Raji (cell line): ENCODE results near the gene PDE6C.

Source experiments
- POLR2A ChIP-seq: IDR thresholded peaks from 2 replicates; pipeline ENCODE4 v1.6.1; 2011; ENCODE audit warnings: low read depth, low read length, control low read depth; ENCODE audit not compliant: insufficient read depth

Gene PDE6C

DNA sequence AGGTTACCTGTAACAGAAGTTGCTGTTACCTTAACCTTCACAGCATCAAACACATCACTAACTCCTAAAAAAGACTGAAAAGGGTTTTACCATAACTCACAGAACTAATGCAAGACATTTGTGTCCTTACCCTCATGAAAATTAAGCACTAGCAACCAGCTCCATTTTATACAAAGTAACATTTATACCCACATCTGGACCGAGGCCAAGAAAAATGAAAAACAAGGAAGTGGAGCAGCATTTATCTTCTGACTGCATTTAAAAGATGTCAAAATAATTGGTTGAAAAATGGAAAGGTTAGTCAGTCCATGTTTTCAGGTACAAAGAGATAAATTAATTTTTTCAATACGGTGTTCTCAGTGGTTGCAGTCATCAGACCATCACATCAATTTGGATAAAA, 8.2 kb upstream of the PDE6C start:
- no peak for TF ChIP-seq POLR2A

DNA sequence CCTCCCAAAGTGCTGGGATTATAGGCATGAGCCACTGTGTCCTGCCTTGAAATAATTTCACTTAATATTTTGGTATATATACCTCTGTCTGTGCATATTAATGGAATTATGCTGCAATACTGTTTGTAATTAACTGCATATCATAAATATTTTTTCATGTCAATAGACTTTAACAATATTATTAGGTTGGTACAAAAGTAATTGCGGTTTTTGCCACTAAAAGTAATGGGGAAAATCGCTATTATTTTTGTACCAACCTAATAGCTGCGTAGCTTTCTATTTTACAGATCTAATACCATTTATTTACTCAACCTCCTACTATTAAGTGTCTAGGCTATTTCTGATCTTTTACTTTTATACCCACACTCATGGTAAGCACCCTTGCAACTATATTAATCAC, 3.9 kb upstream of the PDE6C start:
- TF ChIP-seq POLR2A = no peak

DNA sequence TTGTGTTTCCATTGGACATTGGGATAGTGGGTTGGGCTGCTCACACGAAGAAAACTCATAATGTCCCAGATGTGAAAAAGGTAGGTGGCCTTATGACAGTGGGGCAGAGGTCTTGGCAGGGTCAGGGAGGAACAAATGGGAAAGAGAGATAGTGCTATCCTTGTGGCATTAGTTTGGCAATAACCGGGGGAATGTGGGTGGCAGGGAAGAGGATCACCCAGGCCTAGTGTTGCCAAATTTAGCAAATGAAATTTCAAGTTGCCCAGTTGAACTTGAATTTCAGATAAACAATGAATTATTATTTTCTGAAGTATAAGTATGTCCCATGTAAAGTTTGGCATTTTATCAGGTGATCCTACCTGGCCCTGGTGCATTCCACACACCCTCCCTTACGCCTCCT, 789 bp downstream of the PDE6C start:
- no peak for TF ChIP-seq POLR2A

DNA sequence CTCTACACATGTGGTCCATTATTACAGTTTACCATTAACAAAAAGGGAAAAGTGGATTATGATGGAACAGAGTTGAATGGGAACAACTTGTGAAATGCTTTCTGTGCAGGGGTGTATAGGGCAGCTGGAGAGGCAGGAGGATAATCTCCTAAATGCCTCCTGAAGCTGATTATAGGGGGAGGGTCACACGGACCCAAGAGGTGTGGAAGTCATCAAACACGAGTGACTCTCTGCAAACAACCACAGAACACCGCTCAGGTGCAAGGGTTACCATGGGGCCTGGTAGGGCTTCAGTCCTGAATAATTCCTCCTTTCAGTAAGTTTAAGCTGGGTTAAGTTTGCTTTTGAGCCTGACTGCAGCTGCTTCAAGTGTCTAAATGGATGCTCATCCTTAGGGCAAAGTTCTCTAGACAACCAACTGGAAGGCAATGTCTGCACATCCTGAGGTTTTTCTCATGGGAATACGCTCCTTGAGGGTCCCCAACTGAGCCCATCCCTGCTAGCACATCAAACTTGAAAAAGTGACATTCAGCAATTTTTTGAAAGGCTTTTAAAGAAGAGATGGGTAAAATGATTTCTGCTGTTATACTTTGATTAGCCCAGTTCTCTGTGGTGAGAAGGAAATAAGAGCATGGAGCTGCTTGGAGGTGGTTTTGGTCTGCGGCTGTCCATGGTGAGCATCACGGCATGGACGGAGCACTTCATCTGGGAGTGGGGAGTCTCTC, 1.9 kb downstream of the PDE6C start:
- no peak for TF ChIP-seq POLR2A

DNA sequence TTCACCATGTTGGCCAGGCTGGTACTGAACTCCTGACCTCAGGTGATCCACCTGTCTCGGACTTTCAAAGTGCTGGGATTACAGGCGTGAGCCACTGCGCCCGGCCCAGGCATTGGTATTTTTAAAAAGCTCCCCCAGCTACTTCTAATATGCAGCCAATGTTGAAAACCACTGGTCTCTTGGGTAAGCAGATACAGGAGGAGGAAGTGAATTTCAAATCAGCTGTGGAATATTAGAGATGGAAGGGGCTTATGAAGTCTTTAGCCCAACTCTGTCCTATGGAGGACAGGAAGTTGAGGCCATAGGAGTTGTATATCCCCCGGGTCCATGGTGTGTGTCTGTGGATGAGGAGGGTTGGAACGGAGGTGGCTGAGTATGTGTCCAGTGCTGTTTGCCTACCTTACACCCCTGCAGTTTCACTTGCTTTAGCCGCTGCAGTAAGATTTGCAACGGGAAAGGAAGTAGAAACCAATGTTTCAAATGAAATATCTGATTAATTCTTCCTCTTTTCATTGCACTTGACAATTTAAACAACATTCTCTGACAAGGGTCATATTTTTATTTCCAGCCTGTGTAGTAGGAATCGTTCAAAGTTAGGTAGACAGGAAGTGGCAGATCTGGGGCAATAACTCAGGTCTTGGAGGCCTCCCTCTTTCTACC, 3.4 kb downstream of the PDE6C start:
- no peak for TF ChIP-seq POLR2A

DNA sequence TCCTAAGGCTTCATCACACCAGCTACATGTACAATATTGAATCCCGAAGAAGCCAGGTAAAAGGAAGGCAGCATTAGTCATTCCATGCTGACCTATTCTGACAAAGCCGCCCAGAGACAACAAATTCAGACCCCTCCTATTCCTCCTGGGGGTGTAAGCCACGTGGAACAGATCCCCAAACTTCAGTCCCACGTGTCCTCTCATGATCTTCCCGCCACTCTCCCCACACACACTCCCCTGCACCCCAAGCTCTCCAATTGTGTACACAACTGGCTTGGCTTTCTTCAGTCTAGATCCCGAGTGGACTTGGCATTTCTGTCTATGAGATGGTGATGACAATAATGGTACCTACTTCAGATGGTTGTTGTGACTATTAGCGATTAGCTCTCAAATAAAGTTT, 8.6 kb downstream of the PDE6C start:
- TF ChIP-seq POLR2A = no peak

DNA sequence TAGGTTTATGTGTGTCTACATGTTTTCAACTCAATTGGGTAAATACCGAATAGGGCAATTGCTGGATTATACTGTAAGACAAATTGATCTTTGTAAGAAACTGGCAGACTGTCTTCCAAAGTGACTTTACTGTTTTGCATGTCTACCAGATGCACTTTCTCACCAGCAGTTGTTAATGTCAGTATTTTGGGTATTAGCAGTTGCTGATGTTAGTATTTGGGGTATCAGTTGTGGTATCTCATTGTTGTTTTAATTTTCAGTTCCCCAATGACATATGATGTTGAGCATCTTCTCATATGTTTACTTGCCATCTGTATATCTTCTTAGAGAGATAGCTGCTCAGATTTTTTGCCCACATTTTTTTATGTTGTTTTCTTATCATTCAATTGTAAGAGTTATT, 10.6 kb downstream of the PDE6C start:
- no peak for TF ChIP-seq POLR2A

DNA sequence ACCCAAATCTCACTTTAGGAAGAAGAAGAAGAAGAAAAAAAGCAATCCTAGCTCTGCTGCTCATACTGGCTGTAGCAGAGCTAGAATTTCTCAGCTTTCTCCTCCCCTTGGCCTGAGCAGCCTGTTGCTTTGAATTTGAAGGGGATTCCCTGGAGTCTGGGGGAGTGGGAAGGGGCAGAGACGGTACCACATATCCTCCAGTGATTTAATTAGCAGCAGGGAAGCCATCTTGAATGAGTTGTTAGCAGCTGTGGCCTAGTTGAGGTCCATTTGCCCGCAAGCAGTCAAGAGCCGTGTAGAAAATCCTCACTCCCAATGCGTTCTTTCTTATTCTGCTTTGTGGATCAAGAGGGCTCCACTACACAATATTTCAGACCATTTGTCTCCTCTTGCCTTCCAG, 16.5 kb downstream of the PDE6C start:
- no peak for TF ChIP-seq POLR2A

DNA sequence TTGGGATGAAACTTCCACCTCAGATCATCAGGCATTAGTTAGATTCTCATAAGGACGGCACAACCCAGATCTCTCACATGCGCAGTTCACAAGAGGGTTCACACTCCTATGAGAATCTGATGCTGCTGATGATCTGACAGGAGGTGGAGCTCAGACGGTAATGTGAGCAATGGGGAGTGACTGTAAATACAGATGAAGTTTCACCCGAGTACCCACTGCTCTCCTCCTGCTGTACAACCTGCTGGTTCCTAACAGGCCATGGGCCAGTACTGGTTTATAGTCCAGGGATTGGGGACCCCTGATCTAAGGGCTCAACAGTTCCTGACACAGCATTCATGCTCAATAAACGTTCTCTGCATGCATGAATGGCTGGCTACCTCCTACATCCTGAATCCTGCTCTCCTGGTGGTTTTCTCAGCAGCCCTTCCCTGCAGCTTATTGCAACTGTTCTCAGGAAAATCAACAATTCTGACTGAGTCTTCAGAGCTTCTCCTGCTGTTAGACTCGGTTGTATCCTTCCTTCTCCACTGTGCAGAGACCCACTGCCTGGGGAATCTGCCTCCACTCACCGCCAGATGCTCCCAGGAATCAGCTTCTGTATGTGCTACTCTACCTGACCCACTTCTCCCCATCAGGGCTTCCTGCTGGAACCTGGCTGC, 17.4 kb downstream of the PDE6C start:
- TF ChIP-seq POLR2A = no peak

DNA sequence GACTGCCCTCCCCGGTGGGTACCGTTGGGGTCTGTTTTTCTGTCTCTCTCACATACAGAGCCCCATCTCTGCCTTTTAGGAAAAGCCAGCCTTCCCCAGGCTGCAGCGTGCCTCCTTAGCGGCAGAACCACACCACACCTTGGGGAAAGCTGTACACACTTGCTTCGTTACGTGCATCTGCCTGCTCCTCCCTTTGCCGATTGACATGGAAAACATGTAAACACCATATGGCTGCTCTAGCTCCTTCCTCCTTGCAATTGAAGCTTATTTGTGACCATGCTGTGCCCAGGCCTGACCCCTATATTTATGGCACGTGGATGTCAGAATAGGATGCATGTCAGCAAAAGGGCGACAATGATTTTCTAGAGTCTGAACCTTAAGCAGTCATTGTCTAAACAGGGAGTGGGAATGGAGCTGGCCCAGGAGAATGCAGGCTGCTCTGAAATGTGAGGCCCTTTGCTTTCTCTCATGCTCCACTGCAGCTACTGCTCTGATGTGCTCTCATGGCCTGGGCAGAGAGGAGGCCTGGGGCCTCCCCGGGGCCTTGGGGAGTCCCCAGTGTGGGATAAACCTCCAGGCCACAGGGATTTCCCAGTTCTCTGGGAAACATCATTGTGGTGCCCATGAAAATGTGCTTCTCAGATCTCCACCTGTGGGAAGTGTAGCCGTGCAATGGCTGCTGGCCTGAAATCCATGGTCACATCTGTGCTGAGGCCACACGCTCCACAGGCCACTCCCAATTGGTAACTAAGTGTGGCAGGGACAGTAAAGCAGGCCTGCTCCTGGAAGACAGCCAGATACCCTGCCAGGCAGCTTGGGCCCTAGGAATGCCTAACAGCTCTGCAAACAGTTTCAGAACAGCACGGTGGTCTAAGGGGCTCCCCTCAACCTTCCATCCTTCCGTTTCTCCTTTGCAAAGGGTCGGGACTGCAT, 18.6 kb downstream of the PDE6C start:
- TF ChIP-seq POLR2A = no peak

DNA sequence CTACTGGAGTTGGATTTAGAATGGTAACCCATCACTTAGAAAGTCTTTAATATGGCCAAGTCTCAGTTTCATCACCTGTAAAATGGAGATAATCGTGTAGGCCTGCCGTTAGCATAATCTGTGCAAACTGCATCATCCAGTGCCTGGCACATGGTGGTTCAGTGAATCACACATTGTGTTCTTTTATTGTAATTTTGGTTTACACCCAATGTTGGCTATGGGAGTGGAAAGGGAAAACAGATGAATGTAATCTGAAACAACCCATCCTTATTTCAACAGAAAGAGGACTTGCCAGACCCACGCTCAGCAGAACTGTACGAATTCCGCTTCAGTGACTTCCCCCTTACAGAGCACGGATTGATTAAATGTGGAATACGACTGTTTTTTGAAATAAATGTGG, 27.5 kb downstream of the PDE6C start:
- no peak for TF ChIP-seq POLR2A

DNA sequence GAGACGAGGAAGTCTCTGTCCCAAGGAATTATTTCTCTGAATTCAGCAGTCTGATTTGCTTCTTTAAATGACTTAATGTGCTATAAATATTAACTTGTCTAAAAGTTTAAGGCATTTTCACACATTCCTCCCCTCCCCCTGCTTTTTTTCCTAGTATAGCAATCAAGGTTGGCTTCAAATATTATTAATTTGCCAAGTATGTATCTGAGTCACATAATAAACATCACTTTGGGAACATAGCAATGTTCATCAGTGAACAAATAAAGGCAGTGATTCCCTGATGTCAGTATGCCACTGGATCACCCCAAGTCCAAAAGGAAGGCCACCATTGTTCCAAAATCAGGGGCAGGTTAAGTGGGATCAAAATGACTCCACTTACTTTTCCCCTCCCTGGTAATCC, 40.5 kb downstream of the PDE6C start:
- TF ChIP-seq POLR2A = no peak

DNA sequence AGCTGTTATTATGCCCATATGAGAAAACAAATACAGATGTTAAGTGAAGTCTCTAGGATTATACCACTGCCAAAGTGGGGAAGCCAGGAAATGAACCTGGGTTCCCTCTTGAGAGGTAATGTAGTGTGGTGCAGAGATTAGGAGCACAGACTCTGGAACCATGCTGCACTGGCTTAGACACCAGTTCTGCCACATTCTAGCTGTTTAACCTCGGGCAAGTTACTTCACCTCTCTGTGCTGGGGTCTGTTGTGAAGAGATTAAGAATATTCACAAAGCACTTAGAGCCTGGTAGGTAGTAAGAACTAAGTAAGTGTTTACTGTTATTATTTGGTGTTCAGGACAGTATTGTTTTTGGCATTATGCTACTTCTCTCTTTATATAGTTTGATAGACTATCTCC, 41.9 kb downstream of the PDE6C start:
- TF ChIP-seq POLR2A = no peak

DNA sequence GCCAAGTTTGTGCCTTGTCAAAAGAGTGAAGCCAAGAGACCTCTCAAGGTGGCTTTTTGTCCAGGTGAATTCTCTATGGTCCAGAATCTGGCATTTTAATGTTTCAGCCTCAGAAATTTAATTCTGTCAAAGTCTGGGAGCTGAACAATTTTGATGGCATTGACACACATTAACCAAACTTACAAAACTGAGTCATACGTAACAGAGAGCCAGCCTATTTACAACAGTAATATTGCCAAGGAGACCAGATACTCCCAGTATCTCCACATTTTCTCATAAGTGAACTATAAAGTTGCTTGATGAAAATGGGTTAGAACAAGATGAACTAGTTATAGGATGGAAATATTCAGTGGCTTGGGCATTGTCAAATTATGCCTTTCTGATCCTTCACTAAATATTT, 43.8 kb downstream of the PDE6C start:
- TF ChIP-seq POLR2A = no peak

DNA sequence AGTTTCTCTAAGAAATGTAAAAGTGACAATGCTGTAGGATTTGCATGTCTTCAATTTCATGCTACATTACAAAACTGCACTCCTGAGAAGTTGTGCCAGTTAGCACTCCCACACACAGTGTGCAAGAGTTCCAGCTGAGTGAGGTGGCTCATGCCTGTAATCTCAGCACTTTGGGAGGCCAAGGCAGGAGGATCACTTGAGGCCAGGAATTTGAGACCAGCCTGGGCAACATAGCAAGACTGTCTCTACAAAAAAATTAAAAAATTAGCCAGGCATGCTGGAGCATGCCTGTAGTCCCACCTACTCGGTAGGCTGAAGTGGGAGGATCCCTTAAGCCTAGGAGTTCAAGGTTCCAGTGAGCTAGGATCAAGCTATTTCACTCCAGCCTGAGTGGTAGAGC, 45.4 kb downstream of the PDE6C start:
- TF ChIP-seq POLR2A = no peak

DNA sequence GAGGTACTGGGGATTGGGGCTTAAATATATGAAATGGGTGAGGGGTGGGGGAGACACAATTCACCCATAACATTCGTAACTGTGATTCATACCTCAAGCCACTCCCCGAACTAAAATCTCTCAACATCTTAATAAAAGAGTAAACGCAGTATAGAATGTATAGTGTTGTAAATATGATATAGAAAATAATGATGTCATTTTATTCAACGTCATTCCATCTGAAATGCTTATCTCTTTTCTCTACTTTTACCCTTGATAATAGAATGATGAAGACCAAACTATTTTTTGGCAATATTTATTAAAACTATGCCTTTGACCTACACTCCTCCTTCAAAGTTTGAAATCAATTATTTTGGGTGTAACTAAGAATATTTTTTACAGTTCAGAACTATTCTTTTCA, 53.7 kb downstream of the PDE6C start:
- TF ChIP-seq POLR2A = no peak

DNA sequence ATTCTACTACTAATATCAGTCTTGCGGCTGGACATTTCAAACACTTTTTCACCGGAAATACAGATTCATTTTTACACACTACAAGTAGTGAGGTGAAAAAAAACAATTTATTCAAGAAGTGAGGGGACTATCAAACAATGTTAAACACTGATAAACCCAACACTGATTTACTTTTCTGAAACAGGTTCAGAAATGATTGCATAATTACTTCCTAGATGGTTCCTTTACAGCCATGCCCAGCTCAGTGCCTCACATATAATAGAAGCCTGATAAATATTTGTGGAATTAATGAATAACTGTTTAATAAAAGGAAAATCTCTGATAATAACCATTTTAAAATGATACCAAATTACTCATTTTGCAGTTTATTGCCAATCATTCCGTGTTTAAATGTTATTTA, 55.5 kb downstream of the PDE6C start:
- TF ChIP-seq POLR2A = no peak
